SH-SY5Y (cell line): ENCODE results near the gene SLC22A2.

Experiments used
- GATA2 ChIP-seq: IDR thresholded peaks from 2 replicates; pipeline ENCODE4 v1.6.1; 2011; ENCODE audit warnings: mild to moderate bottlenecking, low read depth, low read length
- GATA3 ChIP-seq: IDR thresholded peaks from 2 replicates; pipeline ENCODE4 v1.6.1; 2011; ENCODE audit warnings: low read depth, mild to moderate bottlenecking, low read length, moderate library complexity

GRCh38 chr6:160221918-160222317 lies 36.7 kb downstream of the SLC22A2 start:
- TF ChIP-seq GATA2 (no peak), GATA3 (no peak)
